ENCODE data around the gene SLC41A1.
"Not testable (repeated sequence)": the region's sequence is repeated elsewhere in the genome, so short reads cannot be mapped to it uniquely, and the experiment has no call there.

SLC41A1 gene

DNA sequence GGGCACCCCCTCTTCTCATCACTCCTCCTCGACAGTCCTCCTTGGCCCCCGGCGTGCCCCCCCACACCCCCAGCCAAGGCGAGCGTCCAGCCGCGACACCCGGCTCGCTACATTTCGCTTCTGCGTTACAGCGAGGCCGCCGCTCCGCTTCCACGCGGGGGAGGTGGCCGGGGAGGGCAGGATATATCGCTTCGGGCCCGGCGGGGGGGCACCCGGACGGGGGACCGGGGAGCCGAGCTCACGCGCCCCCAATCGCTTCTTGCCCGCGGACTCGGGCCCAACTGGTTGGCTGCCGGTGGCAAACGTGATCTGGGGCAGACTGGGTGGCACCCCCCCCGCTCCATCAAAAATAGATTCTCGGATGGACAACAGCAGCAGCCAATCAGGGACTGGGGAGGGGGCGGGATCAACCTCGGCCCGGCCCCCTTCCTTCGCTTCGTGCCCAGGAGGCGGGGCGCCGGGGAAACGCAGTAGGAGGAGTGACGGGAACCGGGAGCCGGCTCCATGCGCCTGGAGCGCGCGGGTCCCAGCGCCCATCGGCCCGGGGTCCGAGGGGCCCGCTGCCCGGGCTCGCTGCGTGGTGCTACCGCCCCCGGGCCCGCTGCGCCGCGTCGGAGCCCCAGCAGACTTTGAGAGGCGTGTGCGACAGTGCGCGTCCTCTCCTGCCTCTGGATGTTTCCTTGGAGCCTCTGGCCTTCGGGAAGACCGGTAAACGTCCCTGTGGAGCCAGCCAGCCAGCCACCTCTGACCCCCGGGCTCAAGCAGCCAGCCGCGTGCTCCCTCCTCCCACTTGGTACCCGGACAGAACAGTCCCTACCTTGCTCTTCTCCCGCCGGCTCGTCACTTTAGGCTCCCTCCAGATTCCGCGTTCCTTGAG is at the start of gene SLC41A1:
Gene SLC41A1 (minus strand): TSS at position 321 of the 877 bp plus-strand sequence. CDS start 2,757 bp downstream, outside the sequence.
- peak; percentile 81 to 82 for DNase-seq

GRCh38 chr1:205861540-205861939 is 48.5 kb upstream of the SLC41A1 start:
- DNase-seq: no peak

DNA sequence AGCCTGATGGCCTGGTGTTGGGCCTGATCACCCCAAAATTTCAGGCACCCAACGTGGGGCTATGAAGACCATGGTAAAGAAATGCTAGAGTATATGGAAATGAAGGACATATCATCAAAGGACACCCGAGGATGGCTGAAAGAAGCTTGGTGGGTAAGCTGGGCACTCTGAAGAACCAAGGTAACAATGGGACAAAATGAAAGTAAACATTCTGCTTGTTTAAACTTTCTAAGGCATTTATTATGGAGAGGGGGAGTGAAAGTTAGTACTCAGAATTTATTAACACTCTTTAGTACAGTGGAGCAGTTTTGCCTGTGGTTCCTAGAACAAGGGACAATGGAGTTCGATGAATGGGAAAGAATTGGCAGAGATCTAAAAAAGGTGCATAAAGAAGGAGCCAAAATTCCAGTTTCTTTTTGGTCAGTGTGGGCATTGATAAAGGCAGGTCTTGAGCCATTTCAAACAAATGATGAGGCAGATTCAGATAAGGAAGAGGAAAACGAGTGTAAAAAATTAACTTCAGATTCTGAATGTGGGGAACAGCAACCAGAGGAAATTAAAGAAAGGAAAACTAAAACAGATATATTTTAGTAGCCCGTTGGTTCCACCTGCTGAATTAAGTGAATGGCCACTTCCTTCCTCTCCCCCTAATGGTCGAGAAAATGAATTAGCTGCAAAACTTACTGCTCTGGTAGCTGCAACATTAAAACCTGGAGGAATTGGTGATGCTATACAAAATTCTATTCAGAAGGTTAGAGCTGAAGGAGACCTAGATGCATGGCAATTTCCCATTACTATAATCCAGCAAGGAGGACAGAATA is 45.4 kb upstream of the SLC41A1 start:
- no peak for DNase-seq

DNA sequence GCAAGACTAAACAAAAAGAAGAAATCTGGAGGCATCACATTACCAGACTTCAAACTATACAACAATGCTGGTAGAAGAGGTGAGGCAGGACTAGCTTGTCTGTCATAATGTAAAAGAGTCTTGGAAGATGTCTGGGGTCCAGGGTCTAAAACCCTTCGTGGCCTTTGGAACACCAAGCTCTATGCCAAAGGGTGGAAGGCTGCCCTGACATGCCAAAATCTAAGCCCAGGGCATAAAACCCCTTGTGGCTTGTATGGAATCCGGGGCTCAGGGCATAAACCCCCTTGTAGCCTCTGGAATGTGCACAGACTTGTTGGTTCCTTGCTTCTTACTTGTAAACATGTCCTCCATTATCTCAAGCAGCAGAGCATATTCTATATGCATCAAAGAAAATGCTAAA is 44.5 kb upstream of the SLC41A1 start:
- not testable (repeated sequence) for DNase-seq

DNA sequence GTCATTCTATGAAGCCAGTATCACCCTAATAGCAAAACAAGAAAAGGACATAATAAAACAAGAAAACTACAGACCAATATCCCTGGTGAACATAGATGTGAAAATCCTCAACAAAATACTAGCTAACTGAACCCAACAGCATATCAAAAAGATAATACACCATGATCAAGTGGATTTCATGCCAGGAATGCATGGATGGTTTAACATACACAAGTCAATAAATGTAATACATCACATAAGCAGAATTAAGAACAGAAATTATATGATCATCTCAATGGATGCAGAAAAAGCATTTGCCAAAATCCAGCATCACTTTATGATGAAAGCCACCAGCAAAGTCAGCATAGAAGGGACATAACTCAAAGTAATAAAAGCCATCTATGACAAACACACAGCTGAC is 43.4 kb upstream of the SLC41A1 start:
- DNase-seq: no peak

DNA sequence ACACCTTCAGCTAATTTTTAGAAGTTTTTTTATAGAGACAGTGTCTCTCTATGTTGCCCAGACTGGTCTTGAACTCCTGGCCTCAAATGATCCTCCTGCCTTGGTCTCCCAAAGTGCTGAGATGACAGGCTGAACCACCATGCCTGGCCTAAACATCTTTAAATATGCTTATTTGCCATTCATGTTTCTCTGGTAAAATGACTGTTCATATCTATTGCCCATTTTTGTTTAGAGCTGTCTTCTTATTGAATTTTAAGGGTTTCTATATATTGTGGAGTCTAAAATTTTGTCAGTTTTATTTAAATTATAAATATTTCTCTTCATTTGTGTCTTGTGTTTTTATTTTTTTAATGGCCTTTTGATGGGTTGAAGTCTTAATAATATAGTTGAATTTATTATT is 40.0 kb upstream of the SLC41A1 start:
- no peak for DNase-seq

DNA sequence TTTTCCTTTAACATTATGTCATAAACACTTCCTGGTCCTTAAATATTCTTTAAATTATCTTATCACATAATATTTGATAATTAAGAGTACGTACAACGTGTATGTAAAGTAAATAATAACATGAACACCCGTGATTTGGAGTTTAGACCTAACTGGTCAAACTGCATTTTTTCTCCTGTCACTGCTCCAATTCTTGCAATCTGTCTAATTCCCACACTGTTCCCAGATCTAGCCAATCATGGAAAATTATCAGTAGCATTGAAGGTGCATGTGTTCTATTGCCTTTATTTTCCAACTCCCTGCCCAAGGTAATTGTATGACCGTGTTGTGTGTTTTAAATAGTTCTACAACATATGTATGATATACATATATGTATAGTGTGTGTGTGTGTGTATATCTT is 39.0 kb upstream of the SLC41A1 start:
- no peak for DNase-seq

DNA sequence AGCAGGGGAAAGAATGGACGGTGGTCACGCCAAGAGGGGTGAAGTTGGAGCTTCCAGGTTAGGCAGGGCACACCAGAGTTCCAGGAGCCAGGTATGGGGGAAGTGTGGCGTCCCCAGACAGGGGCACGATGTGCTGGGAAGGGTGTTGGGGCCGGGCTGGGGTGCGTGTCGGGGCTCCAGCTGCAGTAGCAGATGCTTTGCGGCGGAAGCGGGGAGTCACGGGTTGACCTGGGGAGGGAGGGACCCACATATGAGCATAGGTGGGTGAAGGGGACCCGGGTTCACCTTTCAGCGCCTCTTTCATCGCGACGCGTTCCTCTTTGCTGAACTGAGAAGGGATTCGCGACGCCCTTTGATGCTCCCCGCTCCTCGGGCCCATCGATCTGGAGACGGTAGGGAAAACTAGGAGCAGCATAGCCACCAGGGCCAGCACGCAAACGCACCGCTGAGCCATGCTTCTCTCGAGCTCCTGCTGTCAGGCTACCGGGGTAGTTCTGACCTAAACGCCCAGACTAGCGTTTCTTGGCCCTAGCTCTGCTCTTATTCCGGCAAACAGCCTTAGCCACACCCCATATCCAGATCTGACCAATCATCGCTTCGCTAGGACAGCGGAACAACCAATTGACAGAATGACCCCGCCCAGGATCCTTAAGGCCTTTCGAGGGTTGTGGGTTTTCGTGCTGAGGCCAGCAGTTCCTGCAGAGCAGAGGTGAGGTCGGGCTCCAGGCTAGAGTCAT is 36.8 kb upstream of the SLC41A1 start, which contains the start of gene PM20D1:
Gene PM20D1 (minus strand): TSS at position 514 of the 737 bp plus-strand sequence. CDS start 60 bp downstream, at position 454.
- DNase-seq: no peak

DNA sequence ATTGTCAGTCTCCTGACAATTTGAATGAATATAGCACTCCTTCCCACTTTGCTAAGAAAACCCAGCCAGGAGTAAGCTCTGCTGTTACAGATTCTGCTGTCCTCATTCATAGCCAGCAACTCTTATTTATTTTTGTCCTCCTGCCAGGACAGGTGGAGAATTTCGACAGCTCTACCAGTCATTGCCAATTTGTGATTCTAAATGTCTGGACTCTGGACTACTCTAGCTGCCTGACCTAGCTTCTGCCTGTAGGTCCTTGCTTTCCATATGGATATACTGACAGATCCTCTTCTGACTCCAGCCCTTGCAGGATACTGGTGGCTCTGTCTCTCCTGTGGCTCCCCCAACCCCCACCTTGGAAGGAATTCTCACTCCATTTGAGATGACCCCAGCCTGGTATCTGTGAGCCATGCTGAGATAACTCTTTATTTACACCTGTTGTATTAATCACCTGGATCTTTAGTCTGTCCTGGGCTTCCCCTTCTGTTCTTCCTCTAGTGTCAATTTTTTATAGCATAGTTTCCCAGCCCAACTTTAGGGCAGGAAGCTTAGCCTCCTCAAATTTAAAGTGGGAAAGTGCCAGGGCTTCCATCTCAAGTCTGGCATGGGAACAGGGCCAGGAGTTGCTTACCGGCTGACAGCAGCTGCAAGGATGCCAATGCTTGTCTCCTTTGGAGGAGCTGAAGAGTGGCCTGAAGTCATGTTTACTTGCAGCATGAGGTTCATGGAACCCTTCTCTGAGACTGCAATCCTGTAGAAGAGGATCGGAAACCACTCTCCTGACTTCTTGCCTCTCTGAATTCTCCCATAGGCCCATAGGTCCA is 30.2 kb upstream of the SLC41A1 start:
- no peak for DNase-seq

GRCh38 chr1:205842229-205842628 is 29.2 kb upstream of the SLC41A1 start:
- no peak for DNase-seq

GRCh38 chr1:205840146-205840923 is 27.3 kb upstream of the SLC41A1 start:
- DNase-seq: no peak

DNA sequence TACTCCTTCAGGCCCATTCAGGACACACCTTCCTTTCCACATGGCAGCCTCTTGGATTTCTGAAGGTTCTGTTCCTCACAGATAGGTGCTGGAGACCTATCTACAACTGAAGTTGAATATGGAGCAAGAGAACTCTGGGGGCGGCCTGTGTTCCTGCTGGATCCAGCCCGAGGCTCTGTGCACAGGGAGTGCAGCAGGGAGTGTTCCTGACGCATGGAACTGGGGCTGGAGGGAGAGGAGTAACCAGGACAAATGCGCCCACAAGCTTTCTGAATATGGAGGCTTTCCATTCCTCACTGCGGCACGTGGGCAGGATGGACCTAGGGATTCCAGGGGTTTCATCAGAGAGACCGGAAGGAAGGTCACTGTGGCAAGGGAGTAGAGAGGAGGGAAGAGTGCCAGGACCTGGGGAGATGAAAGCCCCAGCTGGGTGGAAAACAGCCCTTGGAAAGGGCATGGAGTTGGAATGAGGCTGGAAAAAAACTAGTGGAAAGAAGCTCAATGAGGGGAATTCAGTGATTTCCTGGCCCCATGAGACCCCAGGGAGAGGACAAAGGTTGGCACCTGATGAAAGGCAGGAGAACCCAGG is 24.5 kb upstream of the SLC41A1 start:
- DNase-seq: no peak

DNA sequence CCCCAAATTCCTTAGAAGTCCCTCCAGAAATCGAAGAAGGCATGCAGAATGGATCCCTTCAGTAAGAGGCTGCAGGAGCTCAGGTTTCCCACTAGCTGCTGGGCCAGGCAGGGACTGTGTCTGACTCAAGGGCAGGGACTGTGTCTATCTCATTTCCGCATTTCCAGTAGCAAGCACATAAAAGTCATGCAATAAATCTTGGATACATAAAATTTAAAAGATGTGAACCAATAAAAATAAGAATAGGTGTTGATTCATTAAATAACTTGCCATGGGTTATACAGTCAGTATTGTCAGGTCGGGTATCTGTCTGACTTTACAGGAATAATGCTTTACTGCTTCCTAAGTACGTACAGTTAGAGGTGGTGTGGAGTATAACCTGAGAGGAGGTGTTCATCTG is 21.8 kb upstream of the SLC41A1 start:
- DNase-seq: no peak

- no peak for DNase-seq
Measured at GRCh38 chr1:205832326-205832751, 19.3 kb upstream of the SLC41A1 start.

DNA sequence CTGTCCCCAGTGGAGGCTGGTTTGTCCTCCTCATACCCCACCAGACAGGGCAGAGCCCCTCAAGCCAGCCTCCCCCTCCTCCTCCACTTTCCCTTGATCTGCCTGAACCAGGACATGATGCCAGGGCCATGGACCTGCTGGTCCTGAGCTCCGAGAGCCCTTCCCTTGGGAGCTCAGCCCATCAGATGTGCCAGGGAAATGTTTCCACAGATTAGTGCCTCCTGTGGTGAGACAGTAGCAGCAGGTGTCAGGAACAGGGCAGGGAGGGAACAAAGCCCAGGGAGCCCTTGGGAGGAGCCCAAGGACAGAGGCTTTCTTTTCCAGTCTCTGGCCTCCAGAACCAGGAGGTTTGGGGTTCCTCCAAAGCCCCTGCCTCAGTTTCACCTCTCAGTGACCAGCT is 14.6 kb upstream of the SLC41A1 start:
- DNase-seq: no peak

DNA sequence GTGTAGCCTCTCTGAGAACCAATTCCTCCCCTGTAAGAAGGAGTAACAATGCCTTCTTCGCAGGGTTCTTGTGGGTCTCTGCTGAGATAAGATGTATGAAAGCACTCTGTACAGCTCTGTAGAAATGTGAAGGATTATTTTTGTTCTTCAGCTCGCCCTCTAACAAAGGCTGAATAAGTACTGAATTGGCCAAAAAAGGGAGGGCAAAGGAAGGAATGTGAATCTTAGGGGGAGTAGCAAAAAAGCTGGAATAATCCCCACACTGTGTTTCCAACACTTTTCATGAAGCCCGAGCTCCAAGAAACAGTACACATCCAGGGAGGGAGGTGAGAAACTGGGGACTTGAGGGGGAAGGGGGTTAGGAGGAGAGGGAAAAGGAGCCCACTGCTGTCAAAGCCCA is 14.0 kb upstream of the SLC41A1 start:
- no peak for DNase-seq

GRCh38 chr1:205826016-205826806 is 13.2 kb upstream of the SLC41A1 start:
- no peak for DNase-seq

DNA sequence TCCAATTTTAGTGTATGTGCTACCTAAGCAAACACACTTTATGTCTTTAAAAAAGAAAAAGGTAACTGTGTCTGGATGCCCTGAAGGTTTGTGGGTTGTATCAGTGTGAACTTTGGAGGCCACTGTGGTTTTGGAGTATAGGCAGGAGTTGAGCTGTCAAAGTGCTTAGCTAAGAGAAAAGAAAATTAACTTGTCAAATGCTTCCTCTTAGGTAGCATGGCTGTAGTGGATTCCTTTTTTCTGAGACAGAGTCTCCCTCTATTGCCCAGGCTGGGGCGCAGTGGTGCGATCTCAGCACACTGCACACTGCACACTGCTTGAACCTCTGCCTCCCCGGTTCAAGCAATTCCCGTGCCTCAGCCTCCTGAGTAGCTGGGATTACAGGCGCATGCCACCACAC is 11.2 kb upstream of the SLC41A1 start:
- no peak for DNase-seq

GRCh38 chr1:205823260-205823659 is 10.3 kb upstream of the SLC41A1 start:
- not testable (repeated sequence) for DNase-seq

GRCh38 chr1:205822397-205822796 is 9.4 kb upstream of the SLC41A1 start:
- DNase-seq: no peak

Measured in SW 1271 (cell line).